GM23338 (cell line): Measurements from ENCODE around the gene SPIC. TPM values are rescaled to one million over a fixed set of nuclear protein-coding genes. Genes with fewer than 3 reads are reported as not detected.

Experiments
- ATAC-seq: fragments of 200-7000 bp; cut with Tn5 transposase; 3 replicates; pipeline ENCODE4 v1.9.1; 2020
- DNase-seq: peaks from one replicate; pipeline ENCODE4 v3.0.0-alpha.2; 2015; ENCODE audit warnings: low spot score
- H2AFZ ChIP-seq: fragments of 200-600 bp; sonication (generic); 2 replicates; pipeline ENCODE4 v1.8.0; 2016; ENCODE audit warnings: antibody characterized with exemption, mild to moderate bottlenecking, moderate library complexity
- H3F3A ChIP-seq: fragments of 200-600 bp; sonication (generic); replicated peaks from 2 replicates; pipeline ENCODE4 v1.8.0; 2017; ENCODE audit warnings: antibody characterized with exemption, mixed run types, low read depth
- H3K27ac ChIP-seq: fragments of 200-600 bp; sonication (generic); 2 replicates; pipeline ENCODE4 v1.6.1; 2016; ENCODE audit warnings: low read depth
- H3K27me3 ChIP-seq: fragments of 200-600 bp; sonication (generic); 2 replicates; pipeline ENCODE4 v1.8.0; 2016; ENCODE audit warnings: mild to moderate bottlenecking, mixed run types, moderate library complexity; ENCODE audit not compliant: insufficient read depth
- H3K36me3 ChIP-seq: fragments of 200-600 bp; sonication (generic); 2 replicates; pipeline ENCODE4 v1.8.0; 2016; ENCODE audit warnings: mild to moderate bottlenecking; ENCODE audit not compliant: insufficient read depth
- H3K4me1 ChIP-seq: fragments of 200-600 bp; sonication (generic); 2 replicates; pipeline ENCODE4 v1.8.0; 2016; ENCODE audit warnings: mild to moderate bottlenecking, moderate library complexity; ENCODE audit not compliant: insufficient read depth
- H3K4me2 ChIP-seq: fragments of 200-600 bp; sonication (generic); 2 replicates; pipeline ENCODE4 v1.7.1; 2017; ENCODE audit warnings: mixed run types
- H3K4me3 ChIP-seq: fragments of 200-600 bp; sonication (generic); 2 replicates; pipeline ENCODE4 v1.6.1; 2016; ENCODE audit warnings: mixed run types
- H3K79me2 ChIP-seq: fragments of 200-600 bp; sonication (generic); replicated peaks from 2 replicates; pipeline ENCODE4 v1.8.0; 2017; ENCODE audit warnings: mild to moderate bottlenecking; ENCODE audit not compliant: insufficient read depth
- H3K9me2 ChIP-seq: fragments of 200-600 bp; sonication (generic); 2 replicates; pipeline ENCODE4 v1.8.0; 2017; ENCODE audit not compliant: insufficient read depth
- H4K20me1 ChIP-seq: fragments of 200-600 bp; sonication (generic); replicated peaks from 2 replicates; pipeline ENCODE4 v1.8.0; 2017; ENCODE audit warnings: mild to moderate bottlenecking; ENCODE audit not compliant: insufficient read depth
- H3K27ac Mint-ChIP-seq: 2 replicates; pipeline ENCODE4 v1.8.0; 2020; ENCODE audit warnings: inconsistent platforms, mild to moderate bottlenecking, moderate library complexity, mixed read lengths
- H3K27me3 Mint-ChIP-seq: 3 replicates; pipeline ENCODE4 v1.8.0; 2022; ENCODE audit warnings: low read depth, mild to moderate bottlenecking, moderate library complexity, mixed read lengths, inconsistent platforms; ENCODE audit not compliant: insufficient read depth, poor library complexity
- H3K36me3 Mint-ChIP-seq: 3 replicates; pipeline ENCODE4 v1.8.0; 2021; ENCODE audit warnings: low read depth, mild to moderate bottlenecking, inconsistent platforms, moderate library complexity, mixed read lengths
- H3K4me1 Mint-ChIP-seq: 3 replicates; pipeline ENCODE4 v1.8.0; 2020; ENCODE audit warnings: mild to moderate bottlenecking, inconsistent platforms, mixed read lengths
- H3K4me3 Mint-ChIP-seq: 3 replicates; pipeline ENCODE4 v1.8.0; 2021; ENCODE audit warnings: moderate library complexity, mild to moderate bottlenecking, inconsistent platforms, mixed read lengths
- H3K9me3 Mint-ChIP-seq: 3 replicates; pipeline ENCODE4 v1.8.0; 2020; ENCODE audit warnings: moderate library complexity, mild to moderate bottlenecking, inconsistent platforms, mixed read lengths
- CREB1 ChIP-seq: fragments of 250-450 bp; sonication (Bioruptor Pico); IDR thresholded peaks from 2 replicates; pipeline ENCODE4 v1.5.0; 2020; ENCODE audit warnings: low read depth, mild to moderate bottlenecking, moderate library complexity
- CTCF ChIP-seq, 2 experiments: fragments of 200-600 bp in 1 of 2; sonication (generic) in 1 of 2; conservative IDR thresholded peaks; 2 replicates each; pipeline versions ENCODE4 v1.5.1 to v1.6.1; 2016 to 2017; ENCODE audit warnings: antibody characterized with exemption in 2 of 2, low read depth in 2 of 2, mild to moderate bottlenecking in 2 of 2, moderate library complexity in 1 of 2
- ETS1 ChIP-seq: IDR thresholded peaks from 2 replicates; pipeline ENCODE4 v1.6.1; 2016; ENCODE audit warnings: antibody characterized with exemption
- EZH2 ChIP-seq: fragments of 200-600 bp; sonication (generic); IDR thresholded peaks from one replicate; pipeline ENCODE4 v1.8.0; 2017; ENCODE audit warnings: antibody characterized with exemption, mild to moderate bottlenecking, low read depth; ENCODE audit not compliant: unreplicated experiment
- EZH2phosphoT487 ChIP-seq: fragments of 200-600 bp; sonication (generic); IDR thresholded peaks from one replicate; pipeline ENCODE4 v1.8.1; 2018; ENCODE audit warnings: antibody characterized with exemption; ENCODE audit not compliant: unreplicated experiment
- JUNB ChIP-seq: IDR thresholded peaks from one replicate; pipeline ENCODE4 v1.6.1; 2016; ENCODE audit warnings: antibody characterized with exemption; ENCODE audit not compliant: unreplicated experiment
- NANOG ChIP-seq: IDR thresholded peaks from 2 replicates; pipeline ENCODE4 v1.6.1; 2016; ENCODE audit warnings: antibody characterized with exemption, borderline replicate concordance
- POLR2AphosphoS5 ChIP-seq: IDR thresholded peaks from 2 replicates; pipeline ENCODE4 v1.6.1; 2016; ENCODE audit warnings: antibody characterized with exemption, low read depth
- REST ChIP-seq: IDR thresholded peaks from one replicate; pipeline ENCODE4 v1.6.1; 2018; ENCODE audit warnings: antibody characterized with exemption; ENCODE audit not compliant: unreplicated experiment
- STAT1 ChIP-seq: IDR thresholded peaks from one replicate; pipeline ENCODE4 v1.6.1; 2016; ENCODE audit warnings: antibody characterized with exemption; ENCODE audit not compliant: unreplicated experiment
- ZNF114 ChIP-seq: fragments of 250-450 bp; sonication (Bioruptor Pico); IDR thresholded peaks from 2 replicates; pipeline ENCODE4 v1.5.0; 2020; ENCODE audit warnings: mild to moderate bottlenecking, moderate library complexity
- ZNF331 ChIP-seq: fragments of 250-450 bp; sonication (Bioruptor Pico); IDR thresholded peaks from 2 replicates; pipeline ENCODE4 v1.5.0; 2020; ENCODE audit warnings: low read depth, mild to moderate bottlenecking, moderate library complexity
- ZNF462 ChIP-seq: fragments of 250-450 bp; sonication (Bioruptor Pico); IDR thresholded peaks from 2 replicates; pipeline ENCODE4 v1.5.0; 2020; ENCODE audit warnings: mild to moderate bottlenecking, moderate library complexity
- polyA plus RNA-seq: library from polyadenylated mRNA; unstranded; fragments of >200 nt; fragmentation: Nextera tagmentation; extraction: Ambion mirVana; gene quantifications from 2 replicates; pipeline ENCODE4 v1.2.1, GENCODE V29; 2016
- total RNA-seq: library from RNA; depleted of rRNA; stranded (reverse); fragments of >200 nt; shearing (Covaris generic); gene quantifications from 2 replicates; pipeline ENCODE4 v1.2.3, GENCODE V29; 2014

The SPIC gene
- total and polyA plus RNA-seq, 2 experiments from 2014 or later, result not detected

- no peaks in the 10 kb centered on the region for H3K36me3 ChIP-seq
- H2AFZ ChIP-seq, result no peak overlapping the region
- TF ChIP-seq POLR2AphosphoS5 (no peak), NANOG (no peak), ZNF114 (CRISPR knock-in tag) (no peak), REST (no peak), ZNF462 (no peak), ETS1 (no peak), CTCF (conservative IDR thresholded peaks at IDR 0.05; ENCODE audit: low read depth in 2 of 2) (no peak), ZNF331 (CRISPR knock-in tag) (no peak), JUNB (no peak), STAT1 (no peak), EZH2phosphoT487 (no peak), CREB1 (CRISPR knock-in tag) (no peak), EZH2 (no peak)
- no peaks in the 10 kb centered on the region for H3F3A ChIP-seq
- H3K27me3 Mint-ChIP-seq, result peaks cover 3% of the 10 kb centered on the region
- ATAC-seq (no peak), DNase-seq (no peak)
- H3K4me1 ChIP-seq, result no peaks in the 10 kb centered on the region
- no peaks in the 10 kb centered on the region for H3K79me2 ChIP-seq
- no peak overlapping the region for H3K4me3 ChIP-seq
- no peak overlapping the region for H3K27ac Mint-ChIP-seq
- H3K9me2 ChIP-seq, result no peaks in the 10 kb centered on the region
- H3K36me3 Mint-ChIP-seq, result no peaks in the 10 kb centered on the region
- no peaks in the 10 kb centered on the region for H3K9me3 Mint-ChIP-seq
- H3K4me3 Mint-ChIP-seq, result no peak overlapping the region
- H3K4me2 ChIP-seq, result no peak overlapping the region
- no peak overlapping the region for H3K27ac ChIP-seq
- H3K4me1 Mint-ChIP-seq, result no peaks in the 10 kb centered on the region
- no peaks in the 10 kb centered on the region for H3K27me3 ChIP-seq
- no peaks in the 10 kb centered on the region for H4K20me1 ChIP-seq
These were observed 61.0 kb downstream of the SPIC start for GRCh38 chr12:101536069-101536674.
